Measurements from ENCODE around the gene MSL2. TPM values are rescaled to one million over a fixed set of nuclear protein-coding genes. Genes with fewer than 3 reads are reported as not detected.
"Not testable (repeated sequence)": the region's sequence is repeated elsewhere in the genome, so short reads cannot be mapped to it uniquely, and the experiment has no call there.

Gene MSL2
- total and polyA plus RNA-seq, 10 donors = 12.0 to 89.3 (median 56.3) TPM

DNA sequence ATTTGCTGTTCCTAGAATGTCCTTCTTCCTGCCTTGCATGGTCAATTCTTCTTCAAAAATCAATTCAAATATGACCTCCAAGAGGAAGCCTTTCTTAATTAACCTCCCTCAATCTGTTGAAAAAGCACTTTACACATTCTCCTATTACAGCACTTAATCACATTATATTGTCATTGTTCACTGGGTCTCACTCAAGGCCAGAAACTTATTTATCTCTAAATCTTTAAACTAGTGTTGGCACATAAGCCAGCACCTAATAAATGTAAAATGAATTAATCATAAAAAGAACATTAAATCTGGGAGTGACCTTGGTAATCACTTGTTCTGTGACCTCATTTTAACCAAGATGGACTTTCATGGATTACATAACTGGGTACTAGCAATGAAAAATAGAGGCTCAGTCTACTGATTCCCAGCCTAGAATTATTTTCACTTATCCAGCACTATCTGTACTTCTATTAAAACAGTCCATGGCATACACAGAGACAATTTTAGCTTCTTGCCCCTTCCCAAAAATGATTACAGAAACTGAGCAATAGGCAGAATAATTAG is 22.1 kb downstream of the MSL2 start:
- intact Hi-C loops (cut with DNase I; ENCODE audit: low total_unique reads) = no loop called here
- no peak for DNase-seq
- H3K36me3 ChIP-seq = no peaks in the 10 kb centered on the region
- H3K27me3 ChIP-seq (replicated peaks in 1 of 7) = no peaks in the 10 kb centered on the region
- no peaks in the 10 kb centered on the region for H3K9me3 ChIP-seq
- peak overlapping the region in 1 of 8 donors; percentile 43 for H3K27ac ChIP-seq
- no peak overlapping the region for H3K4me3 ChIP-seq
- TF ChIP-seq, protein P1, sequence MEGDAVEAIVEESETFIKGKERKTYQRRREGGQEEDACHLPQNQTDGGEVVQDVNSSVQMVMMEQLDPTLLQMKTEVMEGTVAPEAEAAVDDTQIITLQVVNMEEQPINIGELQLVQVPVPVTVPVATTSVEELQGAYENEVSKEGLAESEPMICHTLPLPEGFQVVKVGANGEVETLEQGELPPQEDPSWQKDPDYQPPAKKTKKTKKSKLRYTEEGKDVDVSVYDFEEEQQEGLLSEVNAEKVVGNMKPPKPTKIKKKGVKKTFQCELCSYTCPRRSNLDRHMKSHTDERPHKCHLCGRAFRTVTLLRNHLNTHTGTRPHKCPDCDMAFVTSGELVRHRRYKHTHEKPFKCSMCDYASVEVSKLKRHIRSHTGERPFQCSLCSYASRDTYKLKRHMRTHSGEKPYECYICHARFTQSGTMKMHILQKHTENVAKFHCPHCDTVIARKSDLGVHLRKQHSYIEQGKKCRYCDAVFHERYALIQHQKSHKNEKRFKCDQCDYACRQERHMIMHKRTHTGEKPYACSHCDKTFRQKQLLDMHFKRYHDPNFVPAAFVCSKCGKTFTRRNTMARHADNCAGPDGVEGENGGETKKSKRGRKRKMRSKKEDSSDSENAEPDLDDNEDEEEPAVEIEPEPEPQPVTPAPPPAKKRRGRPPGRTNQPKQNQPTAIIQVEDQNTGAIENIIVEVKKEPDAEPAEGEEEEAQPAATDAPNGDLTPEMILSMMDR (IDR thresholded peaks at IDR 0.05 in 8 of 11, conservative IDR thresholded peaks at IDR 0.05 in 3 of 11) = no peak
- TF ChIP-seq POLR2A (IDR thresholded peaks at IDR 0.05) (no peak), POLR2AphosphoS5 (IDR thresholded peaks at IDR 0.05) (no peak)
- peaks cover 28 to 99% (median 83%) of the 10 kb centered on the region in 6 donors for H3K4me1 ChIP-seq

DNA sequence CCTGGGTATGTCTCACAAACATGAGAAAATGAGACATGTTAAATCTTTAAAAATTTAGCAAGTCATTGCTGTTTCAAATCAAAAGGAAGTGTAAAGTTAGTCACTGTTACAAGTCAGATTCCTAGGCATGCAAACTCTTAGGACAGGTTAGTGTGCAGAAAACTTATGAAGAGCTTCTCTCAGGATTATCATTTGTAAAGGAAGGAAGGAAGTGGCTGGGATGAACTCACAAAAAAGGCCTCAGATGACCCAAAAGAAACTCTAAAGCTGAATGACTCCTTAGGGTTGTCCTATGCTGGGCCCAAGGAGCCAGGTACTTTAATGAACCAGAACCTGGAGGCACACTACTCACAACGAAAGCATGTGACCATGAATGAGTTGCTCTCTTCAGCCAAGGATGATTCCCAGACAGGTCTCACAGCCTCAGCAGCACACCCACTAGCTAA is 25.0 kb downstream of the MSL2 start:
- DNase-seq = no peak
- TF ChIP-seq POLR2AphosphoS5 (IDR thresholded peaks at IDR 0.05) (peak in 1 of 3 donors; percentile 9), POLR2A (IDR thresholded peaks at IDR 0.05) (no peak)
- TF ChIP-seq, protein P1 (IDR thresholded peaks at IDR 0.05 in 8 of 11, conservative IDR thresholded peaks at IDR 0.05 in 3 of 11) = no peak
- Histone ChIP-seq H3K27me3 (replicated peaks in 1 of 7) (no peaks in the 10 kb centered on the region), H3K36me3 (no peaks in the 10 kb centered on the region), H3K4me3 (no peak overlapping the region), H3K9me3 (no peaks in the 10 kb centered on the region), H3K4me1 (peaks cover 17 to 98% (median 74%) of the 10 kb centered on the region in 6 donors), H3K27ac (peak overlapping the region in 5 of 8 donors; percentile 17 to 49 (median 28))
- intact Hi-C loops (cut with DNase I; ENCODE audit: low total_unique reads) = no loop called here
- WGBS, 5 donors = 29 to 43% (median 38%) methylated on average over 1 of the region's 1 CpG

DNA sequence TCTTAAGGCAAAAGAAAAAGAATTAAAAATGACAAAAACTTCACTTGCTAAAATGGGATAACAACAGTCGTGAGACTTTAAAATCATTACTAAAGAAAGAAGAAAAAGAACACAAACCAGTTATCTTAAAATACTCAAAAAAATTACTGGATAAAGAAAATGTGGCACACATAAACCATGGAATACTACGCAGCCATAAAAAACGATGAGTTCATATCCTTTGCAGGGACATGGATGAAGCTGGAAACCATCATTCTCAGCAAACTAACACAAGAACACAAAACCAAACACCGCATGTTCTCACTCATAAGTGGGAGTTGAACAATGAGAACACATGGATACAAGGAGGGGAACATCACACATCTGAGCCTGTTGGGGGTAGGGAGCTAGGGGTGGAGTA is 27.9 kb downstream of the MSL2 start:
- H3K27me3 ChIP-seq (replicated peaks in 1 of 7); H3K4me3 ChIP-seq; H3K27ac ChIP-seq; intact Hi-C loops (cut with DNase I; ENCODE audit: low total_unique reads); H3K9me3 ChIP-seq; DNase-seq; H3K36me3 ChIP-seq: not testable (repeated sequence)
- peaks cover 27 to 98% (median 69%) of the 10 kb centered on the region in 6 donors for H3K4me1 ChIP-seq
- WGBS, 5 donors = 93 to 97% (median 96%) methylated on average over 4 of the region's 4 CpGs

DNA sequence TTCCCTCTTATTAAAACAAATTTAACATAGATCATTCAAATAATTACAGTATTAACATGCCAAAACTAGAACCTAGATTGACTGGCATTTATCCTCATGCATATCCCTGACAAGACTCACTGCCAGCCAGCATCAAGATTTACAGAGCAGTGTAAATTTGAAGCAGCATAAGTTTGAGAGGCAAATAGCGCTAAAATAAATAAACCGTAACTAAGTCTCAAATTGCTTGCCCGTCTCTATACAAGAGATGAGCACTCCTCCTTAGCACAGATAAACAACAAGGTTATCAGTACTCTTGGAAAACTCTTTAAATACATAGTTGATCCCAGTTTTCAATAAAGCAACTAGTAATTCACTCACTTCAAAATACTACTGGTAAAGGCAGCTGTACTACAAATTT is 29.6 kb downstream of the MSL2 start:
- TF ChIP-seq, protein P1 (IDR thresholded peaks at IDR 0.05 in 8 of 11, conservative IDR thresholded peaks at IDR 0.05 in 3 of 11) = no peak
- TF ChIP-seq POLR2A (IDR thresholded peaks at IDR 0.05) = no peak
- TF ChIP-seq POLR2AphosphoS5 (IDR thresholded peaks at IDR 0.05) = no peak
- Histone ChIP-seq H3K27me3 (replicated peaks in 1 of 7) (no peaks in the 10 kb centered on the region), H3K36me3 (no peaks in the 10 kb centered on the region), H3K27ac (no peak overlapping the region), H3K4me1 (peaks cover 23 to 98% (median 58%) of the 10 kb centered on the region in 6 donors), H3K4me3 (no peak overlapping the region), H3K9me3 (no peaks in the 10 kb centered on the region)
- no peak for DNase-seq
- 83 to 93% (median 90%) methylated on average over 3 of the region's 3 CpGs for WGBS, 5 donors
- intact Hi-C loops (cut with DNase I; ENCODE audit: low total_unique reads) = no loop called here

DNA sequence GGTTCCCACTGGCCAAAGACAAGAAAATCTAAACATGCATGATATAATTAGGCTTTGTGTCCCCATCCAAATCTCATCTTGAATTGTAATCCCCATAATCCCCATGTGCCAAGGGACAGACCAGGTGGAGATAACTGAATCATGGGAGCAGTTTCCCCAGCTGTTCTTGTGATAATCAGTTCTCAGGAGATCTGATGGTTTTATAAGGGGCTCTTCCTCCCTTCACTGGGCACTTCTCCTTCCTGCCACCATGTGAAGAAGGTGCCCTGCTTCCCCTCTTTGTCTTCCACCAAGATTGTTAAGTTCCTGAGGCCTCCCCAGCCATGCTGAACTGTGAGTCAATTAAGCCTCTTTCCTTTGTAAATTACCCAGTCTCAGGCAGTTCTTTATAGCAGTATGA is 32.5 kb downstream of the MSL2 start:
- peaks cover 23 to 97% (median 49%) of the 10 kb centered on the region in 6 donors for H3K4me1 ChIP-seq
- H3K36me3 ChIP-seq; intact Hi-C loops (cut with DNase I; ENCODE audit: low total_unique reads); H3K4me3 ChIP-seq; H3K9me3 ChIP-seq; H3K27me3 ChIP-seq (replicated peaks in 1 of 7); DNase-seq: not testable (repeated sequence)
- peak overlapping the region in 2 of 8 donors; percentile 4 to 8 for H3K27ac ChIP-seq
